Stomach (tissue), 4 donors: Measurements from ENCODE around the gene BPNT1.

ENCODE experiments used
- CTCF ChIP-seq, 7 experiments: fragments of 450-650 bp in 4 of 7; fragments of 200-600 bp in 3 of 7; sonication (generic) in 3 of 7; IDR thresholded peaks; one replicate each; pipeline ENCODE4 v1.5.1; 2016 to 2019; ENCODE audit warnings: antibody characterized with exemption in 7 of 7, control low read depth in 2 of 7, mild to moderate bottlenecking in 1 of 7
- POLR2A ChIP-seq, 4 donors: fragments of 450-650 bp; IDR thresholded peaks; one replicate each; pipeline ENCODE4 v1.6.1; 2016; ENCODE audit warnings: antibody characterized with exemption in 4 of 4, control low read depth in 2 of 4, mild to moderate bottlenecking in 1 of 4, moderate library complexity in 1 of 4

- TF ChIP-seq POLR2A (IDR thresholded peaks at IDR 0.05) (peak in 1 of 4 donors; percentile 9), CTCF (IDR thresholded peaks at IDR 0.05) (peak in 5 of 7 experiments; percentile 75 to 92 (median 86))
Observed at GRCh38 chr1:220046052-220046930, 43.3 kb downstream of the BPNT1 start, which contains the start of gene EPRS1.
